ENCODE measurements around the gene SAMD14.

DNA sequence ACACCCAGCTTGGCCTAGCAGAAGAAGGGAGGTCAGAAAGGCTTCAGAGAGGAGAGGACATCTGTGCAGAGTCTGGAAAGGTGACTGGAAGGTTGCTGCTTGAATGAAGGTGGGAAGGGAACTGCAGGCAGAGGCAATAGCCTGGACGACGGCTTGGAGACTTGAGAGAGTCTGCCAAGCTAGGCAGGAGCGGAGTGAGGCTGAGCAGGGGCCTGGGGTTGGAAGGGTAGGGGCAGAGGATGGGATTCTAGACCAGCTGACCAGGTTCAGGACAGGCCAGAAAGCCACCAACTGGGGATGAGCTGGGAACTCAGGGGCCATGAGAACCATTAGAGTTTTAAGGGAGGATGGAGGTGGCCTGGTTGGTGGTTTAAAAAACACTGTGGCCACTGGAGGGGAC, 35.5 kb upstream of the SAMD14 start:
- no peak for TF ChIP-seq SPI1 (IDR thresholded peaks at IDR 0.05; ENCODE audit: low read depth, low read length)
- no peak for TF ChIP-seq POLR2A (IDR thresholded peaks at IDR 0.05; ENCODE audit: low read depth, low read length)

All from GM12891 (cell line).